Osteocyte (in vitro differentiated cells): ENCODE measurements around the gene TP63. TPM values are rescaled to one million over a fixed set of nuclear protein-coding genes. Genes with fewer than 3 reads are reported as not detected.

Source experiments
- DNase-seq: peaks from one replicate; pipeline ENCODE4 v3.0.0; 2021; ENCODE audit warnings: mixed read lengths; ENCODE audit not compliant: unreplicated experiment; ENCODE audit errors: extremely low spot score
- H3K27ac Mint-ChIP-seq: one replicate; pipeline ENCODE4 v1.8.0; 2021; ENCODE audit warnings: mild to moderate bottlenecking, mixed read lengths; ENCODE audit not compliant: unreplicated experiment
- H3K27me3 Mint-ChIP-seq: one replicate; pipeline ENCODE4 v1.8.0; 2021; ENCODE audit warnings: mixed read lengths; ENCODE audit not compliant: unreplicated experiment
- H3K36me3 Mint-ChIP-seq: one replicate; pipeline ENCODE4 v1.8.0; 2021; ENCODE audit warnings: mixed read lengths; ENCODE audit not compliant: unreplicated experiment
- H3K4me1 Mint-ChIP-seq: one replicate; pipeline ENCODE4 v1.8.0; 2021; ENCODE audit warnings: mixed read lengths; ENCODE audit not compliant: unreplicated experiment
- H3K4me3 Mint-ChIP-seq: one replicate; pipeline ENCODE4 v1.8.0; 2021; ENCODE audit warnings: mild to moderate bottlenecking, moderate library complexity, mixed read lengths; ENCODE audit not compliant: unreplicated experiment
- H3K9me3 Mint-ChIP-seq: one replicate; pipeline ENCODE4 v1.8.0; 2021; ENCODE audit warnings: mixed read lengths; ENCODE audit not compliant: unreplicated experiment
- total RNA-seq: library from RNA; stranded (reverse); gene quantifications from 2 replicates; pipeline ENCODE4 v1.2.1, GENCODE V29; 2021
- TF ChIP-seq, protein P1 (sequence below): fragments of 200-600 bp; sonication (generic); IDR thresholded peaks from 2 replicates; pipeline ENCODE4 v1.5.0; 2021; ENCODE audit warnings: antibody characterized with exemption, mild to moderate bottlenecking, moderate library complexity

The TP63 gene
- total RNA-seq, 1 donor from 2014 or later: 0.16 TPM

DNA sequence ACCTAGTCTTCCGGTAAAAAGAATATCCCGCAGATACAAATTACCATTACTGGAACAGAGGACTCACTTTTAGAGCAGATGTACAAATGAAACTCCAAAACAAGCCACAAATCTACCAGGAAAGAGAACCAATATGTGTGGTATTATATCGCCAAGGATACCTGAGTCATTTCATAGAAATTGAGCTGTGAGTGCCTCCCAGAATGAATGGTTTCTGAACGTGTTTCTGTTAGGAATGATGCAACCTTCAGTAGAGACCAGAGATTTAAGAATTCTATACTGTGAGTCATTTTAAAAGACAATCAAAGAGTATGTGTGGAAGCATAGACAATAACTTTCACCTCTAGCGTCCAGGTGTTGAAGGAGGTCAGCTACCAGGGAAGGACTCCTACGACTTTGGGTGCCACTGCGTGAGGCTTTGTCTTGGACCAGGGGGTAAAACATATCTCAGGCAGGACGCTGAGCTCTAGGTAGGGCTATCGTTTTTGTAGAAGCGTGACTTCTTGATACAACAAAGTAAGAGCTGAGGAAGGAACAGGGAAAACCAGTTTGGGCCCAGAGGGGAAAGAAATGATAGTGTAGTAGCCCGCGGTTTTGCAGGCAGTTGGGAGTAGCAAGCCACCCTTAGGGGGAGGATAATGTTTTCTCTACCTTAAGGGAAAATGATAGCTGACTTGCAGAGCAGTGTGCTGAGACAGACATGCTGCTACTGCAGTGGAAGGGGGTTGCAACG lies 210.4 kb downstream of the TP63 start:
- H3K4me3 Mint-ChIP-seq: no peak overlapping the region
- TF ChIP-seq, protein P1, sequence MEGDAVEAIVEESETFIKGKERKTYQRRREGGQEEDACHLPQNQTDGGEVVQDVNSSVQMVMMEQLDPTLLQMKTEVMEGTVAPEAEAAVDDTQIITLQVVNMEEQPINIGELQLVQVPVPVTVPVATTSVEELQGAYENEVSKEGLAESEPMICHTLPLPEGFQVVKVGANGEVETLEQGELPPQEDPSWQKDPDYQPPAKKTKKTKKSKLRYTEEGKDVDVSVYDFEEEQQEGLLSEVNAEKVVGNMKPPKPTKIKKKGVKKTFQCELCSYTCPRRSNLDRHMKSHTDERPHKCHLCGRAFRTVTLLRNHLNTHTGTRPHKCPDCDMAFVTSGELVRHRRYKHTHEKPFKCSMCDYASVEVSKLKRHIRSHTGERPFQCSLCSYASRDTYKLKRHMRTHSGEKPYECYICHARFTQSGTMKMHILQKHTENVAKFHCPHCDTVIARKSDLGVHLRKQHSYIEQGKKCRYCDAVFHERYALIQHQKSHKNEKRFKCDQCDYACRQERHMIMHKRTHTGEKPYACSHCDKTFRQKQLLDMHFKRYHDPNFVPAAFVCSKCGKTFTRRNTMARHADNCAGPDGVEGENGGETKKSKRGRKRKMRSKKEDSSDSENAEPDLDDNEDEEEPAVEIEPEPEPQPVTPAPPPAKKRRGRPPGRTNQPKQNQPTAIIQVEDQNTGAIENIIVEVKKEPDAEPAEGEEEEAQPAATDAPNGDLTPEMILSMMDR: no peak
- no peak for DNase-seq
- H3K27me3 Mint-ChIP-seq: no peaks in the 10 kb centered on the region
- no peaks in the 10 kb centered on the region for H3K9me3 Mint-ChIP-seq
- no peaks in the 10 kb centered on the region for H3K36me3 Mint-ChIP-seq
- H3K4me1 Mint-ChIP-seq: peaks cover 7% of the 10 kb centered on the region
- no peak overlapping the region for H3K27ac Mint-ChIP-seq

DNA sequence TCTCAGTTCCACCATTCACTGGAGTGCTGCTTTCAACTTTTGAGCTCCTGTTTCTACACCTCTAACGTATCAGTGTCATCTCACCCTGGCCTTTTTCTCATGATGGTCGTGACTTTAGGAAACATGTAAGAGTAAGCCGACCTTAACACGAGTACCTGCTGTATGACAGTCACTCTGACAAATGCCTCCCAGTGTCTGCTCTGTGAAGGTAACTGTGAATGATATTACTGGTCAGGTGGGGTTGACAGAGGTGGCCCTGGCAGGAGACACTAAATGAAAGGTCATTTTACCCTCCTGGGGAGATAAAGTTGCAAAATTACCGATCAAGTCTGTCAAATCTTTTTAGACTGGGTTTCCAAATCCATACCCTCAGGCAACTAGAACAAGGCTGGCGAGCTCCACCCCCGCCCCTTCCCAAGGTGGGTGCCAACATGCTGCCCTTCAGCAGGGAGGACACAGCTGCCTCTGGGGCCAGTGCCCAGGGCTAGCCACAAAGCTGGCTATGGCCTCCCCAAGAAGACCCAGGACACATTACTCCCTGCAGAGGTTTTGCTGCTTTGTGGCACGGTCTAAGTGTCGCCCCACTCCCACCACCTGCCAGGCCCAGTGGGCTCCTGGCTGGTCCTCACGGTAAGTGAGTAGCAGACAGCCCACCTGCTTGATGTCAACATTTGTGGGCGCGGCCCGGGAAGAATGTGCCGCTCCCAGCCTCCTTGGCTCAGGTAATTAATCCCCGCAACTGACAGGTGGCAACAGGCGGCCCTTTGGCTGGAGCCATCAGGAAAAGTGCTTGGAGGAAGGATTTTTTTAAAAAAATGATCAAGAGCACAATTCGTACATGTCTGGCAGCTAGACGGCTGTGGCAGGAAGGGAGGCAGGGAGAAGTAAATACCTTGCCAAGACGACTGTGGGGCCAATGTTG lies 211.8 kb downstream of the TP63 start:
- Mint-ChIP-seq H3K4me3 (no peak overlapping the region), H3K27me3 (no peaks in the 10 kb centered on the region), H3K36me3 (no peaks in the 10 kb centered on the region), H3K27ac (no peak overlapping the region), H3K4me1 (peaks cover 7% of the 10 kb centered on the region), H3K9me3 (no peaks in the 10 kb centered on the region)
- DNase-seq: no peak
- TF ChIP-seq, protein P1: no peak

DNA sequence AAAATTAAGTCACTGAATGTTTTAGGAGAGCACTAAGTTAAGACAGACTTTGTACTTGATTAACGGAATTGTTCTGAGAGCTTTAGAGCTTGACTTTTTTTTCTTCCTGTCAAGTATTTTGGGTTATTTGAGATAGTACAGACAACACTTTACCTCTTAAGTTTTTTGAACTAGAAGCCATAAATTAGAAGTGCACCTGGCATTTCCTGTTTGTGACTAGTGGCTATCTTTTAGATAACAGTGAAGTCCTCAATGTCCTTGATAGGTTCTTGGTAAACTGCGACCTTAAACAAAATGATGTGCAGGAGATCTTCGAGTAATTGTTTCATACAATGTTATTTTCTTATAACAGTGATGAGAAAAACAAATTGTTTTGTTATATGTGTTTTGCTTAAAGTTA lies 213.9 kb downstream of the TP63 start:
- TF ChIP-seq, protein P1: no peak
- no peaks in the 10 kb centered on the region for H3K9me3 Mint-ChIP-seq
- no peaks in the 10 kb centered on the region for H3K36me3 Mint-ChIP-seq
- no peak overlapping the region for H3K4me3 Mint-ChIP-seq
- no peak for DNase-seq
- no peak overlapping the region for H3K27ac Mint-ChIP-seq
- H3K4me1 Mint-ChIP-seq: no peaks in the 10 kb centered on the region
- no peaks in the 10 kb centered on the region for H3K27me3 Mint-ChIP-seq

DNA sequence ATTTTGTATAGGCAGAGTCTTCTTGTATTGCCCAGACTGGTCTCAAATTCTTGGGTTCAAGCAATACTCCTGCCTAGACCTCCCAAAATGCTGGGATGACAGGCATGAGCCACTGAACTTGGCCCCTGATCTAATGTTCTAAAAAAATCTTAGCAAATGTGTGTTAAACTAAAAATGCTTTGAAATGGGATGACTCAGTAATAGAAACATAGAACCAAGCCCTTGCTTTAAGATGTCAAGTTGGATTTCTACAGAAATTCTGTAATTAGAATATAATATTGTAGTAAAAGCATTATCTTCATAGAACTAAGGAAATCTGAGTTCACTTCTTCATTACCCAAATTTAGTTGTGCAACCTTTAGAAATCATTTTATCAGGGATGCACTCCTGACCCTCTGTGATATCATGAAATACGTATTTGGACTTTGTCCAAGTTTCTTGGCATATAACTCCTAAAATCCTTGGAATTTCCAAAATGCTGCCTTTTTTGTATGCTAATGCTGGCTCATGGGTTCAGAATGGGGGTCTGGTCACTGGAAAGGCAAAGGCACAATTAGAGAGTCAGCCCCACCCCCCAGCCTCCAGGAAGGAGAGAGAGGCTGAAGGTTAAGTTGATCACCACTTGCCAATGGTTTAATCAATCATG lies 217.3 kb downstream of the TP63 start:
- DNase-seq: no peak
- TF ChIP-seq, protein P1: no peak
- Mint-ChIP-seq H3K27me3 (no peaks in the 10 kb centered on the region), H3K27ac (no peak overlapping the region), H3K4me1 (no peaks in the 10 kb centered on the region), H3K9me3 (no peaks in the 10 kb centered on the region), H3K4me3 (no peak overlapping the region), H3K36me3 (no peaks in the 10 kb centered on the region)

DNA sequence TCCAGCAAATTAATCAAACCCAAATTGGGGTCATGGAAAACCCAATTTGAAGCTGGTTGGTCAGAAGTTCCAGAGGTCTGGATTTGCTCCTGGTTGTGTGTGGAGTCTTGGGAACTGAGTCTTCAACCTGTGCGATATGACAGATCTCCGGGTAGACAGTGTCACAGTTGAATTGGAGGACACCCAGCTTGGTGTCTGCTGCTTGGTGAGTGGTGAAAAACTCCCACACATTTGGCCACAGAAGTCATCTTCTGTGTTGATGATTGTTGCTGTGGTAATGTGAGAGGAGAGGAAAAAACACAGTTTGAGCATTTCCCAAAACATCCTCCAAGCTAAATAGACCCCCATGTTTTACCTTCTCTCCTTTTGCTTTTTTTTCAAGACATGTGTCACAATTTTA lies 218.1 kb downstream of the TP63 start:
- no peak overlapping the region for H3K27ac Mint-ChIP-seq
- DNase-seq: no peak
- H3K9me3 Mint-ChIP-seq: no peaks in the 10 kb centered on the region
- no peaks in the 10 kb centered on the region for H3K4me1 Mint-ChIP-seq
- no peaks in the 10 kb centered on the region for H3K27me3 Mint-ChIP-seq
- H3K4me3 Mint-ChIP-seq: no peak overlapping the region
- no peaks in the 10 kb centered on the region for H3K36me3 Mint-ChIP-seq
- TF ChIP-seq, protein P1: no peak
